ENCODE measurements around the gene RNU5B-1. TPM values are rescaled to one million over a fixed set of nuclear protein-coding genes. Genes with fewer than 3 reads are reported as not detected.
A peak's percentile ranks its signal among the peaks of the same experiment; 100 is the strongest.

The RNU5B-1 gene
- total and polyA plus RNA-seq, 9 of the 15 experiments (the other 6 are each of a cell fraction or from before 2014, with no cell fraction given) = 14.2 TPM; not detected in 8

DNA sequence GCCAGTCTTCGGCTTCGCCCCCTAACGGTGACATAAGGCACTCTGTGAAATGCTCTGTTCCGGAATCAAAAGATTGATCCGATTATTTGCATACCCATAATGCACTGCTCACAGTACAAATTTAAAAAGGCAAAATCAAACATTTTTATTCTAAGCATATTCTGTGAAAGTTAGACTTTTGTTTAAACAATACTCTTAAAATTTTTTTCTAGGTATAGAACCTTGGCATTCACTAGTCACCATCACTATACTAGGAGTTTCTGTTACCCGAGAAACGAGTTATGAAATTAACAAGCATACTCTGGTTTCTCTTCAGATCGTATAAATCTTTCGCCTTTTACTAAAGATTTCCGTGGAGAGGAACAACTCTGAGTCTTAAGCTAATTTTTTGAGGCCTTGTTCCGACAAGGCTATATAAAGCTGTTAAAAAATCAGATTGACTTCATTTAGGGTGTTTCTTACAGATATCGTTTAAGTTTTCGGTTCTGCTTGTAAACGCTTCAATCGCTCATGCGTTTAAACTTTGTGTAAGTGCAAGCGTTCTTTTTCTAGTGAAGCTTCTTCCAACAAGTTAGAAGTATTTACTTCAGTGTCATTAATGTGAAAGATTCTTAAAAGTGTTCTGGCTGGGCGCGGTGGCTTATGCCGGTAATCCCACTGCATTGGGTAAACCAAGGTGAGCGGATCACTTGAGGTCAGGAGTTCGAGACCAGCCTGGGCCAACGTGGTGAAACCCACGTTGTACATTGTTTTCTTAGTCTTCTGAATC, at the start of gene RNU5B-1 (continued):
- peak; percentile 90 for TF ChIP-seq ZNF589 (CRISPR knock-in tag; IDR thresholded peaks at IDR 0.05; ENCODE audit: low read depth)
- TF ChIP-seq EP300 (IDR thresholded peaks at IDR 0.05; ENCODE audit: low read length) = peak; percentile 72
- TF ChIP-seq, protein P1, sequence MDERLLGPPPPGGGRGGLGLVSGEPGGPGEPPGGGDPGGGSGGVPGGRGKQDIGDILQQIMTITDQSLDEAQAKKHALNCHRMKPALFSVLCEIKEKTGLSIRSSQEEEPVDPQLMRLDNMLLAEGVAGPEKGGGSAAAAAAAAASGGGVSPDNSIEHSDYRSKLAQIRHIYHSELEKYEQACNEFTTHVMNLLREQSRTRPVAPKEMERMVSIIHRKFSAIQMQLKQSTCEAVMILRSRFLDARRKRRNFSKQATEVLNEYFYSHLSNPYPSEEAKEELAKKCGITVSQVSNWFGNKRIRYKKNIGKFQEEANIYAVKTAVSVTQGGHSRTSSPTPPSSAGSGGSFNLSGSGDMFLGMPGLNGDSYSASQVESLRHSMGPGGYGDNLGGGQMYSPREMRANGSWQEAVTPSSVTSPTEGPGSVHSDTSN (CRISPR knock-in tag; IDR thresholded peaks at IDR 0.05; ENCODE audit: low read depth) = no peak
- TF ChIP-seq, protein P1 (tag; conservative IDR thresholded peaks at IDR 0.05; ENCODE audit: low read depth) = peak; percentile 65
- peak; percentile 97 for TF ChIP-seq SMAD3 (CRISPR knock-in tag; conservative IDR thresholded peaks at IDR 0.05)
- TF ChIP-seq BCOR (IDR thresholded peaks at IDR 0.05) = peak; percentile 75
- TF ChIP-seq, protein P2, sequence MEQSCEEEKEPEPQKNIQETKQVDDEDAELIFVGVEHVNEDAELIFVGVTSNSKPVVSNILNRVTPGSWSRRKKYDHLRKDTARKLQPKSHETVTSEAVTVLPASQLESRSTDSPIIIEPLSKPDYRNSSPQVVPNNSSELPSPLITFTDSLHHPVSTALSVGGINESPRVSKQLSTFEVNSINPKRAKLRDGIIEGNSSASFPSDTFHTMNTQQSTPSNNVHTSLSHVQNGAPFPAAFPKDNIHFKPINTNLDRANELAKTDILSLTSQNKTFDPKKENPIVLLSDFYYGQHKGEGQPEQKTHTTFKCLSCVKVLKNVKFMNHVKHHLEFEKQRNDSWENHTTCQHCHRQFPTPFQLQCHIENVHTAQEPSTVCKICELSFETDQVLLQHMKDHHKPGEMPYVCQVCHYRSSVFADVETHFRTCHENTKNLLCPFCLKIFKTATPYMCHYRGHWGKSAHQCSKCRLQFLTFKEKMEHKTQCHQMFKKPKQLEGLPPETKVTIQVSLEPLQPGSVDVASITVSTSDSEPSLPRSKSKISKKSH (CRISPR knock-in tag; IDR thresholded peaks at IDR 0.05) = peak; percentile 61; the same call in 1 of the 2 replicates
- TF ChIP-seq, protein P3, sequence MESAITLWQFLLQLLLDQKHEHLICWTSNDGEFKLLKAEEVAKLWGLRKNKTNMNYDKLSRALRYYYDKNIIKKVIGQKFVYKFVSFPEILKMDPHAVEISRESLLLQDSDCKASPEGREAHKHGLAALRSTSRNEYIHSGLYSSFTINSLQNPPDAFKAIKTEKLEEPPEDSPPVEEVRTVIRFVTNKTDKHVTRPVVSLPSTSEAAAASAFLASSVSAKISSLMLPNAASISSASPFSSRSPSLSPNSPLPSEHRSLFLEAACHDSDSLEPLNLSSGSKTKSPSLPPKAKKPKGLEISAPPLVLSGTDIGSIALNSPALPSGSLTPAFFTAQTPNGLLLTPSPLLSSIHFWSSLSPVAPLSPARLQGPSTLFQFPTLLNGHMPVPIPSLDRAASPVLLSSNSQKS (CRISPR knock-in tag; IDR thresholded peaks at IDR 0.05) = peak; percentile 86
- TF ChIP-seq, protein P4, sequence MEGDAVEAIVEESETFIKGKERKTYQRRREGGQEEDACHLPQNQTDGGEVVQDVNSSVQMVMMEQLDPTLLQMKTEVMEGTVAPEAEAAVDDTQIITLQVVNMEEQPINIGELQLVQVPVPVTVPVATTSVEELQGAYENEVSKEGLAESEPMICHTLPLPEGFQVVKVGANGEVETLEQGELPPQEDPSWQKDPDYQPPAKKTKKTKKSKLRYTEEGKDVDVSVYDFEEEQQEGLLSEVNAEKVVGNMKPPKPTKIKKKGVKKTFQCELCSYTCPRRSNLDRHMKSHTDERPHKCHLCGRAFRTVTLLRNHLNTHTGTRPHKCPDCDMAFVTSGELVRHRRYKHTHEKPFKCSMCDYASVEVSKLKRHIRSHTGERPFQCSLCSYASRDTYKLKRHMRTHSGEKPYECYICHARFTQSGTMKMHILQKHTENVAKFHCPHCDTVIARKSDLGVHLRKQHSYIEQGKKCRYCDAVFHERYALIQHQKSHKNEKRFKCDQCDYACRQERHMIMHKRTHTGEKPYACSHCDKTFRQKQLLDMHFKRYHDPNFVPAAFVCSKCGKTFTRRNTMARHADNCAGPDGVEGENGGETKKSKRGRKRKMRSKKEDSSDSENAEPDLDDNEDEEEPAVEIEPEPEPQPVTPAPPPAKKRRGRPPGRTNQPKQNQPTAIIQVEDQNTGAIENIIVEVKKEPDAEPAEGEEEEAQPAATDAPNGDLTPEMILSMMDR (IDR thresholded peaks at IDR 0.05 in 2 of 3, conservative IDR thresholded peaks at IDR 0.05 in 1 of 3; ENCODE audit: insufficient read depth in 2 of 3, low read depth in 1 of 3, low read length in 3 of 3) = peak; percentile 72 to 92 (median 88)
- TF ChIP-seq SIRT6 (IDR thresholded peaks at IDR 0.05; ENCODE audit: low read depth, low read length) = no peak
- peak; percentile 64 for TF ChIP-seq RBM39 (optimal IDR thresholded peaks at IDR 0.05; ENCODE audit: low read depth, low read length)
- TF ChIP-seq NFIC (IDR thresholded peaks at IDR 0.05) = peak; percentile 85
- TF ChIP-seq ZNF75A (CRISPR knock-in tag; IDR thresholded peaks at IDR 0.05) = peak; percentile 81
- TF ChIP-seq LEF1 (IDR thresholded peaks at IDR 0.05) = peak; percentile 85
- TF ChIP-seq SMAD1 (IDR thresholded peaks at IDR 0.05; ENCODE audit: low read depth, low read length, partially characterized antibody) = peak; percentile 100
- peak; percentile 45 to 79; a peak in 3 of 4 replicates for TF ChIP-seq FOXK2 (conservative IDR thresholded peaks at IDR 0.05 in 1 of 2, IDR thresholded peaks at IDR 0.05 in 1 of 2; ENCODE audit: low read depth in 2 of 2)
- peak; percentile 92 for TF ChIP-seq ADNP (tag; IDR thresholded peaks at IDR 0.05)
- no peak for TF ChIP-seq TAF15 (IDR thresholded peaks at IDR 0.05; ENCODE audit: low read depth, low read length)
- TF ChIP-seq ZNF24 (IDR thresholded peaks at IDR 0.05) = peak; percentile 86

All from K562 (cell line).